Measurements from ENCODE around the gene FAM76B. TPM values are rescaled to one million over a fixed set of nuclear protein-coding genes. Genes with fewer than 3 reads are reported as not detected.

The FAM76B gene
- 28.8 and 33.9 TPM in 2 replicates for total RNA-seq (2014; rRNA removed; shearing (Covaris generic))

DNA sequence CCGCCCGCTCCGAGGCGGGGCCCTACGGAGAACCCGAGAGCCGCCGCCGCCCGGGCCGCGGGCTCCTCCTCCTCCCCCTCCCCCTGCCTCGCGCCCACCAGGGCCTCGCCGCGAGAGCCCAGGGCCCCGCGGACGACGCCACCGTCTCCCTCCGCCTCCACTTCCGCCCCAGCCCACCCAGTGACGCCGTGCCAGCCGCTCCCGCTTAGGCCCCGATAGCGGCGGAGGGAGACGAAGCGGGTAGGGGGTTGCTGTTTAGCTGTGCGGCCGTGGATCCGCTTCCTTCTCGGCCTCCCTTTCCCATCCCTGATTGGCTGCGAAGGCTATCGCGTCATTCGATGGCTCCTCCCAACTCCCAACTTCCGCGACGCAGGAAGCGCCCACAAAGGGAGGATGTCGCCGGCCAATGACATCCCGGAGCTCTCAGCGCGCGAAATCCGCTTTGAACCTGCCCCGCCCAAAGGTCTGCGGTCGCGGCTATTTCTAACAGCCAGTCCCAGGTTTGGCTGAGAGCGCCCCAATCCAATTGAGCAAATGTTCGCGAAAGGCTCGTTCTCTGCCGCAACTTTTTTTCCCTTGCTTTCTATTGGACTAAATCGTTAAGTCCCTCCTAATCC is at the start of gene FAM76B:
Gene FAM76B, minus strand, starts transcription at position 277 of the 617 bp plus-strand sequence. CDS start 304 bp downstream, outside the sequence.

DNA sequence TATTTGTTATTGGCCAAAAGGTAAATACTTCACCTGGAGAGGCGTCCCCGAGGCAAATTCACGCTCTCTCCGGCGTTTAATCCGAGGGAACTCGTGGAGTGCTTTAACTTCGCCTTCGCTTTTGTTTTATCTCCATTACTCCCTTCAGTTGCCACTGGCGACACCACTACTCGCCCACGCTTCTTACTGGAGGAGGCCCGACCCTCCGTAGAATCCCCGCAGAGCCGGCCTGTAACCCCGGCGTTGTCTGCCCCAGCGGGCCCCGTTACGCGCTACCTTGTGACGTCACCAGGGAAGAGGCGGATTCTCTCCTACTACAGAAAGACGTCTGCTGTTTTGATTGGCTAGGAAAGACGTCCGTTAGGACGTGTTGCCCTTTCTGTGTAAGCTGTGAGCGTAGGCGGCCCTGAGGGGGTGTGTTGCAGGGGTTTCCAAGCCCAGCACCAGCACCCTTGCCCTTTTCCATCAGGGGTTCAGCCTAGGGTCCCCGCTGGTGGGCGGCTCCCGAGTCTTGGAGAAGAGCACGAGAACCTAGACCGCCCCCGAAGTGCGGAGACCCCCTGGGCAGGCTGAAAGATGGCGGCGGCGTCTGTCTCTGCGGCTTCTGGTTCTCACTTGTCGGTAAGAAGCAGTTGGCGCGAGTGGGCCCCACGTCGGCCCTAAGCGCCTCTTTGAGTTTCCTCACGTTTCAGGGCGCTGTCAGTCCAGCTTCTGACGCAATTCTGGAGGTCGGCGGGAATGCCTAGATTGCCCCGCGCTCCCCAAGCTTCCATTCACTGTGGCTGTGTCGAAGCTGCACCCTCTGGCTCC is 746 bp upstream of the FAM76B start, which contains the start of gene CEP57:
Gene CEP57, plus strand, starts transcription at position 376 of the 810 bp plus-strand sequence. Its CDS starts 201 bp downstream, at position 577.

Other genes starting within 250 kb of the FAM76B start
- 42.1 and 49.3 TPM in 2 replicates for gene CEP57, start 716 bp upstream of the FAM76B start, total RNA-seq (2014; rRNA removed; shearing (Covaris generic))
- 17.7 and 19.7 TPM in 2 replicates for gene MTMR2, start 134.3 kb upstream of the FAM76B start, total RNA-seq (2014; rRNA removed; shearing (Covaris generic))

Data from A375 (cell line).